Fibroblast of mammary gland (primary cell): Measurements from ENCODE around the gene SLC25A42.
"Not testable (repeated sequence)": the region's sequence is repeated elsewhere in the genome, so short reads cannot be mapped to it uniquely, and the experiment has no call there.

ENCODE experiments used
- DNase-seq: peaks from one replicate; pipeline ENCODE4 v3.0.0-alpha.2; 2010; ENCODE audit warnings: low read depth
- H3K4me3 ChIP-seq: 2 replicates; pipeline ENCODE4 v1.5.1; 2011; ENCODE audit warnings: low read depth, mild to moderate bottlenecking, low read length, moderate library complexity; ENCODE audit not compliant: control insufficient read depth
- CTCF ChIP-seq: conservative IDR thresholded peaks from 2 replicates; pipeline ENCODE4 v1.5.1; 2011; ENCODE audit warnings: low read depth, low read length, inconsistent platforms; ENCODE audit not compliant: control insufficient read depth, insufficient read depth

The SLC25A42 gene

GRCh38 chr19:19103167-19103566 is 39.4 kb downstream of the SLC25A42 start:
- no peak for DNase-seq

GRCh38 chr19:19105365-19106055 is 41.7 kb downstream of the SLC25A42 start:
- H3K4me3 ChIP-seq, result peak overlapping the region; percentile 52
- no peak for TF ChIP-seq CTCF
- peak; percentile 51 for DNase-seq

More at GRCh38 chr19:19103167-19103566, 39.4 kb downstream of the SLC25A42 start:
- H3K4me3 ChIP-seq, result no peak overlapping the region
- TF ChIP-seq CTCF, result no peak

- H3K4me3 ChIP-seq, result peak overlapping the region; percentile 52
- DNase-seq, result peak; percentile 26
- no peak for TF ChIP-seq CTCF
Measured at GRCh38 chr19:19106056-19106551, 42.3 kb downstream of the SLC25A42 start.

- H3K4me3 ChIP-seq, DNase-seq: not testable (repeated sequence)
Measured at GRCh38 chr19:19106938-19107337, 43.1 kb downstream of the SLC25A42 start.

GRCh38 chr19:19107654-19108053 is 43.9 kb downstream of the SLC25A42 start:
- DNase-seq, result no peak
- H3K4me3 ChIP-seq, result no peak overlapping the region
- no peak for TF ChIP-seq CTCF

- peak; percentile 12 for DNase-seq
- no peak for TF ChIP-seq CTCF
- no peak overlapping the region for H3K4me3 ChIP-seq
Measured at GRCh38 chr19:19109601-19110000, 45.8 kb downstream of the SLC25A42 start.

- H3K4me3 ChIP-seq, result no peak overlapping the region
- TF ChIP-seq CTCF, result no peak
- DNase-seq, result no peak
Measured at GRCh38 chr19:19110410-19111135, 46.8 kb downstream of the SLC25A42 start.
